Fibroblast of skin of left biceps (primary cell): Measurements from ENCODE around the gene DHFR.
"Not testable (repeated sequence)": the region's sequence is repeated elsewhere in the genome, so short reads cannot be mapped to it uniquely, and the experiment has no call there.

ENCODE experiments used
- DNase-seq, 2 experiments: peaks; one replicate each; pipeline ENCODE4 v3.0.0-alpha.2; 2013; ENCODE audit warnings: low read depth in 2 of 2

Gene DHFR

GRCh38 chr5:80654391-80655230, at the start of gene DHFR, which contains the start of gene MSH3:
Gene DHFR, minus strand, starts transcription at chr5:80654983. Its CDS starts 494 bp downstream, at chr5:80654489.
Gene MSH3, plus strand, starts transcription at chr5:80654652. Its CDS starts 76 bp downstream, at chr5:80654728.
- peak; percentile 68 for DNase-seq

- DNase-seq = no peak
Measured at GRCh38 chr5:80704221-80704620, 49.4 kb upstream of the DHFR start.

GRCh38 chr5:80703747-80704146, 49.0 kb upstream of the DHFR start:
- no peak for DNase-seq

GRCh38 chr5:80703291-80703690, 48.5 kb upstream of the DHFR start:
- DNase-seq = no peak

- DNase-seq = no peak
Measured at GRCh38 chr5:80701597-80701996, 46.8 kb upstream of the DHFR start.

- DNase-seq = no peak
Measured at GRCh38 chr5:80698369-80698768, 43.6 kb upstream of the DHFR start.

- no peak for DNase-seq
Measured at GRCh38 chr5:80697100-80697499, 42.3 kb upstream of the DHFR start.

GRCh38 chr5:80696450-80696849, 41.7 kb upstream of the DHFR start:
- no peak for DNase-seq

GRCh38 chr5:80695666-80696065, 40.9 kb upstream of the DHFR start:
- DNase-seq = no peak

GRCh38 chr5:80689627-80690026, 34.8 kb upstream of the DHFR start:
- no peak for DNase-seq

- no peak for DNase-seq
Measured at GRCh38 chr5:80688648-80689420, 34.1 kb upstream of the DHFR start.

- DNase-seq = no peak
Measured at GRCh38 chr5:80686757-80687156, 32.0 kb upstream of the DHFR start.

- no peak for DNase-seq
Measured at GRCh38 chr5:80676706-80677105, 21.9 kb upstream of the DHFR start.

- peak; percentile 21 to 25 for DNase-seq
Measured at GRCh38 chr5:80672140-80672736, 17.5 kb upstream of the DHFR start.

GRCh38 chr5:80668016-80668969, 13.5 kb upstream of the DHFR start:
- no peak for DNase-seq

GRCh38 chr5:80667384-80667783, 12.6 kb upstream of the DHFR start:
- DNase-seq = no peak

GRCh38 chr5:80665057-80665456, 10.3 kb upstream of the DHFR start:
- DNase-seq = no peak

GRCh38 chr5:80662108-80662507, 7.3 kb upstream of the DHFR start:
- DNase-seq = no peak

GRCh38 chr5:80660661-80661060, 5.9 kb upstream of the DHFR start:
- DNase-seq = not testable (repeated sequence)

GRCh38 chr5:80659106-80659505, 4.3 kb upstream of the DHFR start:
- DNase-seq = peak; percentile 5 to 6

- peak in 1 of 2 experiments; percentile 5 for DNase-seq
Measured at GRCh38 chr5:80656425-80656824, 1.6 kb upstream of the DHFR start.
